GM12872 (cell line): ENCODE results near the gene CELF1.

Experiments used
- TF ChIP-seq, protein P1 (sequence below): IDR thresholded peaks from 3 replicates; pipeline ENCODE4 v1.5.1; 2011; ENCODE audit warnings: low read depth, mild to moderate bottlenecking, low read length, moderate library complexity; ENCODE audit not compliant: insufficient read depth

CELF1 gene

DNA sequence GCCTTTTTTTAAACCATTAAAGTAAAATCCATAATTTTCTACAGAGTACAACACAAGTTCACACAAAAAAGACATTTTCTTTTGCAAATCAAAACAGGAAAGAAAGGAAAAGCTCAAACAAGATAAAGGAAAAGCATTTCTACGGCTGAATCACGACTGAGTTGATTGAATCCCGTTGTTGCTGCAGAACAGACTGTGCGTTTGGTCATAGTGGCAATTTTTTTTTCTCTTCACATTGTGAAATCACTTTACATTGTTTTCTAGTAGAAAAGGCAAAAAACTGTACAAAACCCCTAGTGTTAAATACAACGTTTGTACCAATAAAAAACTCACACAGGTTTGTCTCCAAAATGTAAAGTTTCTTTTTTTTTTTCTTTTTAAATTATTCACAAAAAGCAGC is 86.7 kb downstream of the CELF1 start:
- TF ChIP-seq, protein P1, sequence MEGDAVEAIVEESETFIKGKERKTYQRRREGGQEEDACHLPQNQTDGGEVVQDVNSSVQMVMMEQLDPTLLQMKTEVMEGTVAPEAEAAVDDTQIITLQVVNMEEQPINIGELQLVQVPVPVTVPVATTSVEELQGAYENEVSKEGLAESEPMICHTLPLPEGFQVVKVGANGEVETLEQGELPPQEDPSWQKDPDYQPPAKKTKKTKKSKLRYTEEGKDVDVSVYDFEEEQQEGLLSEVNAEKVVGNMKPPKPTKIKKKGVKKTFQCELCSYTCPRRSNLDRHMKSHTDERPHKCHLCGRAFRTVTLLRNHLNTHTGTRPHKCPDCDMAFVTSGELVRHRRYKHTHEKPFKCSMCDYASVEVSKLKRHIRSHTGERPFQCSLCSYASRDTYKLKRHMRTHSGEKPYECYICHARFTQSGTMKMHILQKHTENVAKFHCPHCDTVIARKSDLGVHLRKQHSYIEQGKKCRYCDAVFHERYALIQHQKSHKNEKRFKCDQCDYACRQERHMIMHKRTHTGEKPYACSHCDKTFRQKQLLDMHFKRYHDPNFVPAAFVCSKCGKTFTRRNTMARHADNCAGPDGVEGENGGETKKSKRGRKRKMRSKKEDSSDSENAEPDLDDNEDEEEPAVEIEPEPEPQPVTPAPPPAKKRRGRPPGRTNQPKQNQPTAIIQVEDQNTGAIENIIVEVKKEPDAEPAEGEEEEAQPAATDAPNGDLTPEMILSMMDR = no peak

DNA sequence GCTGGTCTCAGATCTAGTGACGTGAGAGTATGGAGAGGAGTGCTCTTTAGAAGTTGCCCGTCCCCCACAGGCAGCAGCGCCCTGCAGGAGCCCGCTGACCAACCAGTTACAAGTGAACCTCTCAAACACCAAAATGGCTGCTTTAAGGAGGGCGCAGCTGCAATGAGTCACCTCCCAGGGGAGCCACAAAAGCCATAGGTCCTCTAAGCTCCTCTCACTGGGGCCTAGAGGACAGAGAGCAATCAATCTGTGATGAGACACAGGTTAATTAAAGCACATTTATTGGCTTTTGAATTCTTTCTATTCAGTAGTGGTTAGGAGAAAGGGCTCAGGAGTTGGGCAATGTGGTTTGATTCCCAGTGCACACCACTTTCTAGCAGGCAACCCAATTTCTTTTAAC is 88.4 kb downstream of the CELF1 start:
- TF ChIP-seq, protein P1 = no peak

DNA sequence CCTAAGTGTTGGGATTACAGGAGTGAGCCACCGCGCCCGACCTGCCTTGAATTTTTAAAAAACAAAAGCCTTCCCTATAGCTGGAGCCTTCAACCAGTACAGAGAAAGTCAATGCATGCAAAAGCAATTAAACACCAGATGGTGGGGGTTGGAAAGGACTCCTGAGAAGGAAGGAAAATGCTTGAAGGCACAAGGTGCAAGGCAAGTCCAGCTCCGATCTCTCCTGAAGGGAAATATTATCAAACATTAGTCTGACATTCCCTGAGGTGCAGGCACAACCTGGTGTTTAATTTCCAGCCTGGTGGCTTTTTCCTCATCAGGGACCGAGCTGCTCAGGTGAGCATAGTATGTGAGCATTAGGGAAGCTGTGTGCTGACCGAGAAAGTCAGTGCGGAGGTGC is 91.1 kb downstream of the CELF1 start:
- TF ChIP-seq, protein P1 = no peak

DNA sequence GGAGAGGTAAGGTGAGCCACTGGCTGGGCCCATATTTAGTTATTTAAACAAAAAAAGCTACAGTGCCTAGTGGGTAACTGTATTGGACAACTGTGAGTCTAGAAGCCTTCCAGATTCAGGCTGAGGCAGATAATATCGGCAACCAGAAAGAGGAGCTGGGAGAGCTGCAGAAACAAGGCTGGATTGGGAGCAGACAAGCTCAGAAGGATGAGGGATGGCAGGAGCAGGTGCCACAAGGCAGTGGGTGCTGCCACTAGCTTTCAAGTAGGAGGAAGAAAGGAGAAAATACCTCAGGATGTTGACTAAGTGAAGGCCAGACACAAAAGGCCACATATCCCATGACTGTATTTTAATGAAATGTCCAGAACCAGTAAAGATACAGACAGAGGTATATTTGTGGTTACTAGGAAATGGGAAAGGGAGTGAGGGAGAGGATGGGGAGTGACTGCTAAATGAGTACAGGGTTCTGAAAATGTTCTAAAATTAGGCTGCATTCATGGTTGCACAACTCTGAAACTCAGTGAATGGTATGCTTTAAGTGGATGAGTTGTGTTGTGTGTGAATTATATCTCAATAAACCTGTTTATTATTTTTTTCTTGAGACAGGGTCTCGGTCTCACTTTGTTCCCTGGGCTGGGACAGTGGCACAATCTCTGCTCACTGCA is 92.2 kb downstream of the CELF1 start:
- TF ChIP-seq, protein P1 = no peak

DNA sequence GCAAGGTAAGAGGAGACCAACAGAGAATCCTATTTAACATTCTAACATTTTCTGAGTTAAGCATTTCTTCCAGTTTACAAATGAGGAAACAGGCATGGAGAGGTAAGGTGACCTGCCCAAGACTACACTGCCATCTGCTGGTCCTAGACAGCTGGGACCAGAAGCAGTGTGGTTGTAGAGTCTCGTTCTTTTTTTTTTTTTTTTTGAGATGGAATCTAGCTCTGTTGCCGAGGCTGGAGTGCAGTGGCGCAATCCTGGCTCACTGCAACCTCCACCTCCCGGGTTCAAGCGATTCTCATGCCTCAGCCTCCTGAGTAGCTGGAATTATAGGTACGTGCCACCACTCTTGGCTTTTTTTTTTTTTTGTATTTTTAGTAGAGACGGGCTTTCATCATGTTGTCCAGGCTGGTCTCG is 98.7 kb downstream of the CELF1 start:
- TF ChIP-seq, protein P1 = peak; percentile 90

DNA sequence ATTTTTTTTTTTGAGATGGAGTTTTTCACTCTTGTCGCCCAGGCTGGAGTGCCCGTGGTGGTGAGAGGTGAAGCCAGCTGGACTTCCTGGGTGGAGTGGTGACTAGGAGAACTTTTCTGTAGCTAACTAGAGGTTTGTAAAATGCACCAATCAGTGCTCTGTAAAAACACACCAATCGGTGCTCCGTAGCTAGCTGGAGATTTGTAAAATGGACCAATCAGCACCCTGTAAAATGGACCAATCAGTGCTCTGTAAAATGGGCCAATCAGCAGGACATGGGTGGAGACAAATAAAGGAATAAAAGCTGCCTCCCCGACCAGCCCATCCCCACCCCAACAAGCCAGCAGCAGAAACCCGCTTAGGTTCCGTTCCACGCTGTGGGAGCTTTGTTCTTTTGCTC is 99.6 kb downstream of the CELF1 start:
- TF ChIP-seq, protein P1 = no peak

DNA sequence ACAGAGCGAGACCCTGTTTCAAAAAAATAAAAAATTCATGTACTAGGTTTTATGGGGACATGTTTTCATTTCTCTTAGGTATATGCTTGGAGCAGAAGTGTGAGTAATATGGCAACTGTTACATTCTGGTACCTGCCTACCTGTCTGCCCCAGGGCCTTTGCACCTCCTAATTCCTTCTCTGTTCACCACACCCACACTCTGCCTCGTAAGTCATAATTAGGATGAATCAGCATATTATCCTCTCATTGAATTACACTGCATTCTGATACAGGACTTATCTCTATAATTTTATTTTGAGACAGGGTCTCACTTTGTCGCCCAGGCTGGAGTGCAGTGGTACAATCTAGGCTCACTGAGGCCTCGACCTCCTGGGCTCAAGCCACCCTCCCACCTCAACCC is 100.9 kb downstream of the CELF1 start:
- TF ChIP-seq, protein P1 = no peak
